Progenitor cell of endocrine pancreas (in vitro differentiated cells): Measurements from ENCODE around the gene NKAIN2. TPM values are rescaled to one million over a fixed set of nuclear protein-coding genes. Genes with fewer than 3 reads are reported as not detected.

Source experiments
- DNase-seq: peaks from one replicate; pipeline ENCODE4 v3.0.0; 2021; ENCODE audit warnings: low spot score; ENCODE audit not compliant: unreplicated experiment
- H3K27ac Mint-ChIP-seq: 2 replicates; pipeline ENCODE4 v1.8.0; 2021; ENCODE audit warnings: mild to moderate bottlenecking, moderate library complexity, mixed read lengths
- H3K27me3 Mint-ChIP-seq: 2 replicates; pipeline ENCODE4 v1.8.0; 2021; ENCODE audit warnings: mixed read lengths
- H3K36me3 Mint-ChIP-seq: 2 replicates; pipeline ENCODE4 v1.8.0; 2022; ENCODE audit warnings: mixed read lengths; ENCODE audit not compliant: insufficient read depth
- H3K4me1 Mint-ChIP-seq: 2 replicates; pipeline ENCODE4 v1.8.0; 2021; ENCODE audit warnings: low read depth, mixed read lengths
- H3K4me3 Mint-ChIP-seq: 2 replicates; pipeline ENCODE4 v1.8.0; 2021; ENCODE audit warnings: low read depth, mild to moderate bottlenecking, moderate library complexity, mixed read lengths
- H3K9me3 Mint-ChIP-seq: 2 replicates; pipeline ENCODE4 v1.8.0; 2021; ENCODE audit warnings: low read depth, mixed read lengths
- CTCF ChIP-seq: fragments of 200-600 bp; sonication (generic); IDR thresholded peaks from one replicate; pipeline ENCODE4 v1.5.0; 2021; ENCODE audit warnings: antibody characterized with exemption, mild to moderate bottlenecking; ENCODE audit not compliant: unreplicated experiment
- total RNA-seq: library from RNA; stranded (reverse); gene quantifications from 2 replicates; pipeline ENCODE4 v1.2.1, GENCODE V29; 2021

The NKAIN2 gene
- total RNA-seq, 1 donor from 2014 or later, result 2.5 TPM

GRCh38 chr6:124482071-124482491 lies 678.4 kb downstream of the NKAIN2 start:
- H3K4me1 Mint-ChIP-seq, result no peaks in the 10 kb centered on the region
- no peak for TF ChIP-seq CTCF
- H3K27ac Mint-ChIP-seq, result no peak overlapping the region
- no peak for DNase-seq
- H3K4me3 Mint-ChIP-seq, result no peak overlapping the region
- H3K9me3 Mint-ChIP-seq, result no peaks in the 10 kb centered on the region
- no peaks in the 10 kb centered on the region for H3K27me3 Mint-ChIP-seq
- H3K36me3 Mint-ChIP-seq, result no peaks in the 10 kb centered on the region

- Mint-ChIP-seq H3K36me3 (no peaks in the 10 kb centered on the region), H3K27me3 (no peaks in the 10 kb centered on the region), H3K27ac (no peak overlapping the region), H3K4me1 (no peaks in the 10 kb centered on the region), H3K9me3 (no peaks in the 10 kb centered on the region), H3K4me3 (no peak overlapping the region)
- no peak for DNase-seq
- no peak for TF ChIP-seq CTCF
These were observed 684.2 kb downstream of the NKAIN2 start for GRCh38 chr6:124487623-124488431.

- H3K27ac Mint-ChIP-seq, result no peak overlapping the region
- H3K36me3 Mint-ChIP-seq, result no peaks in the 10 kb centered on the region
- no peak overlapping the region for H3K4me3 Mint-ChIP-seq
- no peaks in the 10 kb centered on the region for H3K27me3 Mint-ChIP-seq
- H3K4me1 Mint-ChIP-seq, result no peaks in the 10 kb centered on the region
- H3K9me3 Mint-ChIP-seq, result no peaks in the 10 kb centered on the region
- DNase-seq, result no peak
- no peak for TF ChIP-seq CTCF
These were observed 686.5 kb downstream of the NKAIN2 start for GRCh38 chr6:124490122-124490521.

DNA sequence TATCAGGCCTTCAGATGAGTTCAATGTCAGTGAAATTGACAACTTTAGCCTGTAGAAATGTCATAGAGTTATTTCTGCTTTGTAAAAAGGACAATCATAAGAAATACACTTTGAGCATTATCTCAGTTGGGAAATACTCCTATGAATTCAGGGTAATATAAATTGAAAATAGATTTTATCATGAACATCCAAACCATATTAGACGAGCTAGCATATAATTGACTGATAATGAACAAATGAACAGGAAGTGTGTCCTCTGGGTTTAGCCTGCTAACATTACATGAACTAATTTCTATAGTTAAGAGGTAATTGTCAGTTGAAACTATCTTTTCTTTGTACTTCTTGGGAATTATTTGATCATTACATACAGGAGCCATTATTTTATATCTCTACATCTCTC lies 689.6 kb downstream of the NKAIN2 start:
- TF ChIP-seq CTCF, result no peak
- Mint-ChIP-seq H3K9me3 (no peaks in the 10 kb centered on the region), H3K27ac (no peak overlapping the region), H3K36me3 (no peaks in the 10 kb centered on the region), H3K4me3 (no peak overlapping the region), H3K27me3 (no peaks in the 10 kb centered on the region), H3K4me1 (no peaks in the 10 kb centered on the region)
- no peak for DNase-seq

- H3K36me3 Mint-ChIP-seq, result no peaks in the 10 kb centered on the region
- DNase-seq, result no peak
- no peak overlapping the region for H3K4me3 Mint-ChIP-seq
- no peaks in the 10 kb centered on the region for H3K4me1 Mint-ChIP-seq
- no peak overlapping the region for H3K27ac Mint-ChIP-seq
- TF ChIP-seq CTCF, result no peak
- no peaks in the 10 kb centered on the region for H3K27me3 Mint-ChIP-seq
- no peaks in the 10 kb centered on the region for H3K9me3 Mint-ChIP-seq
These were observed 691.4 kb downstream of the NKAIN2 start for GRCh38 chr6:124494956-124495664.
